MV-4-11 (cell line): ENCODE data around the gene GPC3.
"Not testable (repeated sequence)": the region's sequence is repeated elsewhere in the genome, so short reads cannot be mapped to it uniquely, and the experiment has no call there.

Source experiments
- DNase-seq: peaks from one replicate; lab custom pipeline; 2025; lab: John Stamatoyannopoulos, UW

GPC3 gene

GRCh38 chrX:133926099-133926498 lies 59.3 kb downstream of the GPC3 start:
- no peak for DNase-seq

GRCh38 chrX:133924548-133924947 lies 60.8 kb downstream of the GPC3 start:
- DNase-seq, result no peak

DNA sequence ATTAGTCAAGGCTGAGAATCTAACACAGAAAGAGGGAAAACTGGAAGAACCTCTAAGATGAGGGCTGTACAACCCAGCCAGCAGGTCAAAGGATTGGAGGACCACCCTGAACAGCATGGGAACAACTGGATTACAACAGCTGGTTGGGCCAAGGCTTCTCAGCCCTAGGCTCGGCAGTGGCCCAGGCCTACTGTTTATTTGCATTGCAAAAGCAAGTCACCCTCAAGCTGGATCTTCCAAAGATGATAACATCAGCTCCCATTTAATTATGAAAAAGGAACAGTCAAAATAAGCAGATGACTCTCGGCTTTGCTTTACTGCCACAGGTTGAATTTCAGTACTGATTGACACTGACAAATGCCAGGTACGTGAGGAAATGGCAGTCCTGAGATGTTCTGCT lies 61.8 kb downstream of the GPC3 start:
- no peak for DNase-seq

DNA sequence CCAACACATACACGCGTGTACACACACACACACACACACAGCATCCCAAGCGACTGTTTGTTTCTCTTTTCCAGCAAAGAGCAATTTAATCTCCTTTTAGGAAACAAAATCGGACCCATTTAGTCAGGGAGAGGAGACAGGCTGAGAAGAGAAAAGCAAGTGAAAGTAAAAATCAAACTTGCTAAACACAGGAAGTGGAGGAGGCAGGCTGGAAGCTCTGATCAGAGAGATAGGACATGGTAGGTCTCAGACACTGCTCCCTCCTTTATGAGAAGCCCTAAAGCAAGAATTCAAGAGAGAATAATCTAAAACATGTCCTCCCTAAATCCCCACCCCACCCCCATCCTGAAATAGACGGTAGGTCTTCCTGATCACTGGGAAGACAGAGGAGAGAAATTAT lies 62.3 kb downstream of the GPC3 start:
- no peak for DNase-seq

DNA sequence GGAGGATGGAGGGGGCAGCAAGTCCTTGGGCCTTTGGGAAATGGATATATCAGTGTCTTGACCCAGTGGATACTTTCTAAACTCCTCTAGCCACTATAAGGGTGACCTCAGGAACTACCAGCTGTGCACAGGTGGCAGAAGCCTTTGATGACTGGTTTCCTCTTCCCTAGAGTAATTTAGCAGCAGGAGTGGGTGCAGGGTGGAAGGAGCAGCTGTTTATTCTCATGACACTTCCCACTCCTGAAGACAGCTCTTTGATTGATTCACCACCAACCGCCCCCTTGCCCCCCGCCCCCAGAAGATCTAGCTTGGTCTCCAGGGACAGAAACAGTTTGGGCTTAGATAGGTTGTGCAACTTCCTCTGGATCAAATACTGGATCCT lies 63.0 kb downstream of the GPC3 start:
- no peak for DNase-seq

GRCh38 chrX:133921764-133922389 lies 63.5 kb downstream of the GPC3 start:
- DNase-seq, result no peak

- DNase-seq, result no peak
Observed at GRCh38 chrX:133921086-133921485, 64.3 kb downstream of the GPC3 start.

DNA sequence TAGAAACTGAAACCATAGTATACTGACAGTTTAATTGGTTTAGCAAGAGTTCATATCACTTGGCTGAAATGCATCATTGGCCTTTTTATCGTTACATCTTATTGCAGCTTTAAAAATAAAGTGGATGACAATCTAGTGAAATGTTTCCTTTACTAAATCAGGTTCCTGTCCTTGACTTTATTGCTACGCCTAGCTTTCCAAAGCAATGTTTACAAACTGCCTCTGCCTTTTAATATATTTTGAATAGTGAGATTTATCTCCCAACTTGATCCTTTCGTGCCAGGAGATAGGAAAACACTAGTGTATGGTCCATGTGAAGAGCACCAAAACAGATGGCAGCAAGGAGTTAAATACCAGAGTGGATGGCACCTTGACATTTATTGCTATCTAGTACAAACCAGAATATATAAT lies 67.0 kb downstream of the GPC3 start:
- DNase-seq, result no peak

- no peak for DNase-seq
Observed at GRCh38 chrX:133916984-133917722, 68.2 kb downstream of the GPC3 start.

GRCh38 chrX:133913658-133914388 lies 71.6 kb downstream of the GPC3 start:
- no peak for DNase-seq

DNA sequence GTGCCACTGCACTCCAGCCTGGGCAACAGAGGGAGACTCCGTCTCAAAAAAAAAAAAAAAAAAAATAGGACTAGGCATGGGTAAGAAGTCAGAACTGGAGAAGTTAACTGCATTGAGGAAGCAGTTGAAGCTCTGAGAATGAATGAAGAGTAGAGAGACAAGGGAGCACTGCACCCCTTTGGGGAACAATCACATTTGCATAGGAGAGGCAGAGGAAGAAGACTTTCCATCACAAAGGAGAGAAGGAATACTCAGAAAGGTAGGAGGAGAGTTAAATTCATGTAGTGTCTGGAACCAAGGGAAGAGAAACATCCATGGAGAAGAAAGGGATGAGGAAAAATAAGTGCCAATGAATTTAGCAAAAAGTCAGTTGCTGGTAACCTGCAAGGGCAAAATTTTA lies 72.4 kb downstream of the GPC3 start:
- no peak for DNase-seq

- DNase-seq, result no peak
Observed at GRCh38 chrX:133911825-133912495, 73.4 kb downstream of the GPC3 start.

GRCh38 chrX:133910539-133910938 lies 74.9 kb downstream of the GPC3 start:
- no peak for DNase-seq

DNA sequence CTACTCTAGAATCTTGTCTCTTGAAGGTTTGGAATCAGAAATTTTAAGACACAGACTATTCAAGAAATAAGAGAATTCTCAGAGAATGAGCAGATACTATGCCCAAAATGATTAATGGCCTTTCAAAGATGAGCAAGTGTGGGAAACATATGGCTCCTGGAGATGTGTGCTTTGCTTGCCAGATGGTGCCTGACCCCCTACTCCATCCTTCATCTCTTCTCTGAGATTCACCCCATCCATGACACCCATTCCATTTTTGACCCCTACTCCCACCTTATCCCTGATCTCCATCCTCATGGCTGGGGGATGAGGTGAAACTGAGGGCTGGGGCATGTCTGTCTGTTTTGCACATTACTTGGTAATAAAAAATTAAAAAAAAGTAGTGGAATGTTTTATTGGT lies 75.5 kb downstream of the GPC3 start:
- DNase-seq, result no peak

DNA sequence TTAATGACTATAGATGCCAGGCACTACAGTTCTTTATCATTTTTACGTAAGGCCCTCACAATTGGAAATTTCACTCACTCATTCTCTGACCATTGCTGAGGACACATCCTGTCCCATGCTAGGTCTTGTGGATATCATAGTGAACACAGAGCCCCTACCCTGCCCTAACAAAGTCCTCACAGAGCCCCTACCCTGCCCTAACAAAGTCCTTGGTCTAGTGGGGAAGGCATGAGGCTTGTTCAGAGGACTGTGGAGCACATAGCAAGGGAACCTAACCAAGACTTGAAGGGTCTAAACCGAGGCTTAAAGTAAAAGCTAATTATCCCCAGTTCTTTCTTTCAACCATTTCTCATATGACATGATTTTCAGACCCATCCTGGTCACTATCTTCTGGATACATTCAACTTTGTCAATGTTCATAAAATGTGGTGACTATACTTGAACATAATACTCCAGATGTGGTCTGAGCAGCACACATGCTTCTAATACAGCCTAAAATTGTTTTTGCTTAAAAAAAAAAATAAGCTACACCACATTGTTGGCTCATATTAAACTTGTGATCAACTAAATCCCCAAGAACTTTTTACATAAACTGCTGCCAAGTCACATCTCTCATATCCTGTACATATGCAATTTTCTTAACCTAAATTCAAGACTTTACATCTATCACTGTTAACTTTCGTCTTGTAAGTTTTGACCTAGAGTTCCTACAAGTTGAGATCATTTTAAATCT lies 77.0 kb downstream of the GPC3 start:
- DNase-seq, result no peak

DNA sequence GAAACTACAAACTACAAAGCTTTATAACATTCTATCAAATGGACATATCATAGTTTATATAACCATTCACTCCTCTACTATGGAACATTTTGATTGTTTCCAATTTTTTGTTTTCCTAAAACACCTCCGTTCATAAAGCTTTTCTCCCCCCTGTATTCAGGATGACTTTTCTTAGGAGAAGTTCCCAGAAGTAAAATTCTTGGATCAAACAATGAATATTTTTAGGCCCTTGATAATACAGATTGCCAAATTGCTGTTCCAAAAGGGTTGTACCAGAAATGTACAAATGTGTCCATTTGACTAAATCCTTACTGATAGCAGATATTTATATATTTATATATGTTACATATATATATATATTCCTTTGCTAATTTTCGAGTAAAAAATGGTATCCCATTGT lies 77.8 kb downstream of the GPC3 start:
- DNase-seq, result no peak

DNA sequence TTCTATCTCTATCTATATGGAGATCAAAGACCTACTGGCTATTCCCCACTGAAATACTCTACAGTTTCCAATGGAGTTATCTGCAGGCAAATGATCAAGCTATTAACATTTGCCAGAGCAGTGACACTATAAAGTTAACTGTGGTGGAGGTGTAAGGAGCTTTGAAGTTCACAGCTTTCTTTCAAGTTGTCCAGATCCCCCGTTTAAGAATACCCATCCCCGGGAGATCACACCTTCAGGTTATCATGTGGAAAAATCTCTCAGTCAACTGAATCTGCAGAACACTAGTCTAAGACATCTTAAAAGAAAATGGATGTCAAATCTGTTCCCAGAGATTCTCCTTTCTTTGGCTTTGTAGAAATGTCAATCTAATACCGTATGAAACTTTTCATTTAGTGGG lies 80.1 kb downstream of the GPC3 start:
- DNase-seq, result no peak

DNA sequence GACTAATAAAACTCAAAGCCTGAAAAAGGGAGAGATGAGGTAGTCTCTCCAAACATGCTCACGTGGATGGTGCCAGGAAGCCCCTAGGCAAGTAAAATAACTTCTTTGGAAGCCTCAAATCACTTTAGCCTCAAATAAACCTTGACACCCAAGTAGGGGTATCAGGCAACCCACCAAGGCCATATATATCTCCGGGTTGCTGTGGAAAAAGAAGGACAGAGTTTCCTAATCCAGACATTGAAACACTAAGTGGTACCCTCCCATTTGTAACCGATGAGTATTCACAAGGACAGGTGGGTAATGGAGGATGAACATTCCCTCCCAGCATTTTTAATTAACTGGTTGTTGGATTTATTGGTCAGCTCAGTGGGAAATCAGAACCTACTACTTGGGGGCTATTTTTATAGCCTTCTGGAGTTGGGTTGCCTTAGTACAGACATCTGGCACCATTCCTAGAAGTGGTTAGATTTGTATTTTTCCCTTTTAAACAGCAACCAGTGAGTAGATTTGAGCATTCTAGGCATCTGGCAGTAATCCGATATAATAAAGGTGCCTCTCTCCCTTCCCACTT lies 87.7 kb downstream of the GPC3 start:
- DNase-seq, result no peak

GRCh38 chrX:133892337-133892736 lies 93.1 kb downstream of the GPC3 start:
- no peak for DNase-seq

DNA sequence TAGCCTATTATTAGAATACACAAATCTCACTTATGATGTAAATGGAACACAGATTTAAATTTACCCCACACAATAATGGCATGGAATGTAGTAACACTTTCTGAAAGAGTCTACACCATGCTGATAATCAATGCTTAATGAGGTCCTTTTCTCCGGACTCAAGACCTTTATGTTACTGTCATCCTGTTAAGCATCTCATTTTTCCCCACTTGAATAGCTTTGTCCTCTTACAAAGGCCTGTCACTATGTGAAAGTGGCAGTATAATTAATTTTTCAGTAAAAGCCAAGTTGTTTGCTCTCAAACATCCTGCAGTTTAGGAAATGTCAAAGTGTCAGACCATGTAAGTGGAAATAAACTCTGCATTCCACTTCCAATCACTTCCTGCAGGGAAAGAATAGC lies 96.4 kb downstream of the GPC3 start:
- DNase-seq, result no peak

DNA sequence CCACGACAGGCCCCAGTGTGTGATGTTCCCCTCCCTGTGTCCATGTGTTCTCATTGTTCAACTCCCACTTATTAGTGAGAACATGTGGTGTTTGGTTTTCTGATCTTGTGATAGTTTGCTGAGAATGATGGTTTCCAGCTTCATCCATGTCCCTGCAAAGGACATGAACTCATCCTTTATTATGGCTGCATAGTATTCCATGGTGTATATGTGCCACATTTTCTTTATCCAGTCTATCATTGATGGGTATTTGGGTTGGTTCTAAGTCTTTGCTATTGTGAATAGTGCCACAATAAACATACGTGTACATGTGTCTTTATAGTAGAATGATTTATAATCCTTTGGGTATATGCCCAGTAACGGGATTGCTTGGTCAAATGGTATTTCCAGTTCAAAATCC lies 97.3 kb downstream of the GPC3 start:
- not testable (repeated sequence) for DNase-seq
